Measurements from ENCODE around the gene NBEA.
A peak's percentile ranks its signal among the peaks of the same experiment; 100 is the strongest.

The NBEA gene

DNA sequence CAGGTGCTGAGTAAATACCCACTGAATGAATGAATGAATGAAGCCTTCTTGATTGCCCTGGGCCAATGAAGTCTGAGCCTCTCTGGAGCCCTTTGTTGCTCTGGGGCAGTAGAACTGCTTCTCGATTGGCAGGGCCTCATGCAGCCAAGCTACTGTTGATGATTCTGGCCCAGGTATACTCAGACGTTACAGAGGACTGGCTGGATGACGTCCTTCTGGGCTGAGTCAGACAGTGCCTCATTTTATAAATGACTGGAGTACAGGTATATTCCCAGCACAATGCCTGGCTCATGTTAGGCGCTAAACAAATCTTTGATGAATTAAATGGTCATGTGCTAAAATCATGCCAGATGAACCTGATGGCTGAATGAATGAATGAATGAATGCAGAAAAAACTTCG lies 778.2 kb downstream of the NBEA start:
- no peak for DNase-seq

DNA sequence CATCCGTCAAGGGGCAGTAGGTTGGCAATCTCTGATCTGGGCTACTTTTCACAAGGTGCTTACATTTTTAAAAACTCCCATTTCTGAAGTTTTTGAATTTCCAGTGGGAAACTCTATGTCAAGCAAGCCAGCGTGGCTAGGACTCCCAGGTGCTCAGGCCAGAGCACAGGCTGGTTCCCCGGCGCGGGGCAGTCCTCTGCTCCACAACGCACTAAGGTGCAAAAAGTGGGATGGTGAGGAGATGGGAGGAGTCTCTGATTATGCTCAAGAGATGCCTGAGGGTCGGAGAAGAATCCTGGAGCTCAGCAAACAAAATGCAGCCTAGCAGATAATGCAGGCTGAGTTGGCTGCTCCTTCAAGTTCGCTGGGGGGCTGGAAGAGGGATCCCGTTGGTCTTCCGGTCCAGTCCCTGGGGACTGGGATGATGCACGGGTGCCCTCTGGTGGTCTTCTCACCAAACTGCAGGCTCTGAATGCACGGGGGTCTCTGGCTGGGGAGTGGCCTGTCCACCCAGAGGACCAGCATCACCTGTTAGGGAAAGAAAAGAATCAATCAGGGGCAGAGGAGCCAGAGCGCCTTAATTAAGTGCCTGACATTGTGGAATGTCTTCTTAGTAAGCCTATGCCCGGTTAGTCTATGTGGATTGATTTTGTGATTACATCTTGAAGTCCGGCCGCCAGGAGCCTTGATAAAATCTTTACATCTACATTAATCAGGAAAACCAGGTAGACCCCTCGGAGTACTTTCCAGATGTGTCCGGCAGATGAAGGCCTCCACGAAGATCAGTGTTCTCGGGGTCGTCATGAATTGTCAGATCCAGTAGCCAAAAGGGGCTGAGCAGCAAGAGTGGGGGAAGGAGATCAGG lies 778.9 kb downstream of the NBEA start:
- DNase-seq, result peak; percentile 58

All from midbrain (tissue), 1 donor.